Calu3 (cell line): ENCODE results near the gene ADNP. TPM values are rescaled to one million over a fixed set of nuclear protein-coding genes. Genes with fewer than 3 reads are reported as not detected.

Source experiments
- BruUV-seq: library from RNA; stranded (reverse); fragments of 400-500 nt; replicated peaks from 2 replicates; lab custom pipeline; 2021; lab: Mats Ljungman, UMichigan
- CTCF ChIA-PET: fragments of 300-600 bp; sonication (Branson Sonifier 250); formaldehyde crosslinking; loops from one replicate; lab custom pipeline; 2022; ENCODE audit warnings: antibody characterized with exemption; lab: Charles Lee
- DNase-seq: peaks from one replicate; pipeline ENCODE4 v3.0.0; 2022
- H3K27ac Mint-ChIP-seq: one replicate; pipeline ENCODE4 v1.8.0; 2022; ENCODE audit warnings: mixed read lengths; ENCODE audit not compliant: unreplicated experiment
- H3K27me3 Mint-ChIP-seq: one replicate; pipeline ENCODE4 v1.8.0; 2022; ENCODE audit warnings: mixed read lengths; ENCODE audit not compliant: unreplicated experiment
- H3K36me3 Mint-ChIP-seq: one replicate; pipeline ENCODE4 v1.8.0; 2022; ENCODE audit warnings: mild to moderate bottlenecking, moderate library complexity, mixed read lengths; ENCODE audit not compliant: insufficient read depth, unreplicated experiment
- H3K4me1 Mint-ChIP-seq: one replicate; pipeline ENCODE4 v1.8.0; 2022; ENCODE audit warnings: mild to moderate bottlenecking, low read depth, mixed read lengths; ENCODE audit not compliant: unreplicated experiment
- H3K4me3 Mint-ChIP-seq: one replicate; pipeline ENCODE4 v1.8.0; 2022; ENCODE audit warnings: mild to moderate bottlenecking, low read depth, moderate library complexity, mixed read lengths; ENCODE audit not compliant: unreplicated experiment
- H3K9me3 Mint-ChIP-seq: one replicate; pipeline ENCODE4 v1.8.0; 2022; ENCODE audit warnings: low read depth, mixed read lengths; ENCODE audit not compliant: unreplicated experiment
- intact Hi-C: fragments of 100-400 bp; cut with micrococcal nuclease; formaldehyde crosslinking; loops from one replicate; pipeline ENCODE4 v1.10.0; 2022; ENCODE audit not compliant: unreplicated experiment
- total RNA-seq: library from RNA; stranded (reverse); gene quantifications from 2 replicates; pipeline ENCODE4 v1.2.3, GENCODE V29; 2022
- TF ChIP-seq, protein P1 (sequence below): fragments of 200-600 bp; IDR thresholded peaks from one replicate; pipeline ENCODE4 v1.8.0; 2022; ENCODE audit warnings: antibody characterized with exemption; ENCODE audit not compliant: unreplicated experiment

ADNP gene
- total RNA-seq, 1 experiment from 2014 or later: 103 TPM

- Mint-ChIP-seq H3K4me3 (no peak overlapping the region), H3K9me3 (no peaks in the 10 kb centered on the region), H3K4me1 (no peaks in the 10 kb centered on the region), H3K27ac (no peak overlapping the region), H3K27me3 (no peaks in the 10 kb centered on the region), H3K36me3 (peaks cover 5% of the 10 kb centered on the region)
- intact Hi-C loops: no loop called here
- TF ChIP-seq, protein P1, sequence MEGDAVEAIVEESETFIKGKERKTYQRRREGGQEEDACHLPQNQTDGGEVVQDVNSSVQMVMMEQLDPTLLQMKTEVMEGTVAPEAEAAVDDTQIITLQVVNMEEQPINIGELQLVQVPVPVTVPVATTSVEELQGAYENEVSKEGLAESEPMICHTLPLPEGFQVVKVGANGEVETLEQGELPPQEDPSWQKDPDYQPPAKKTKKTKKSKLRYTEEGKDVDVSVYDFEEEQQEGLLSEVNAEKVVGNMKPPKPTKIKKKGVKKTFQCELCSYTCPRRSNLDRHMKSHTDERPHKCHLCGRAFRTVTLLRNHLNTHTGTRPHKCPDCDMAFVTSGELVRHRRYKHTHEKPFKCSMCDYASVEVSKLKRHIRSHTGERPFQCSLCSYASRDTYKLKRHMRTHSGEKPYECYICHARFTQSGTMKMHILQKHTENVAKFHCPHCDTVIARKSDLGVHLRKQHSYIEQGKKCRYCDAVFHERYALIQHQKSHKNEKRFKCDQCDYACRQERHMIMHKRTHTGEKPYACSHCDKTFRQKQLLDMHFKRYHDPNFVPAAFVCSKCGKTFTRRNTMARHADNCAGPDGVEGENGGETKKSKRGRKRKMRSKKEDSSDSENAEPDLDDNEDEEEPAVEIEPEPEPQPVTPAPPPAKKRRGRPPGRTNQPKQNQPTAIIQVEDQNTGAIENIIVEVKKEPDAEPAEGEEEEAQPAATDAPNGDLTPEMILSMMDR: no peak
- DNase-seq: no peak
- CTCF ChIA-PET: interaction anchor here (0.7 kb wide), 1 partner anchor 154 kb away, joined by 4 read pairs; no protein-coding TSS in a partner anchor
- BruUV-seq: no TSS peak
These were observed 51.3 kb downstream of the ADNP start for GRCh38 chr20:50879649-50880550.

GRCh38 chr20:50877232-50877743 lies 53.9 kb downstream of the ADNP start:
- Mint-ChIP-seq H3K9me3 (no peaks in the 10 kb centered on the region), H3K27me3 (no peaks in the 10 kb centered on the region), H3K4me1 (no peaks in the 10 kb centered on the region), H3K4me3 (no peak overlapping the region), H3K36me3 (peaks cover 5% of the 10 kb centered on the region), H3K27ac (no peak overlapping the region)
- TF ChIP-seq, protein P1: no peak
- CTCF ChIA-PET: no interaction called here
- intact Hi-C loops: no loop called here
- BruUV-seq: no TSS peak
- no peak for DNase-seq

DNA sequence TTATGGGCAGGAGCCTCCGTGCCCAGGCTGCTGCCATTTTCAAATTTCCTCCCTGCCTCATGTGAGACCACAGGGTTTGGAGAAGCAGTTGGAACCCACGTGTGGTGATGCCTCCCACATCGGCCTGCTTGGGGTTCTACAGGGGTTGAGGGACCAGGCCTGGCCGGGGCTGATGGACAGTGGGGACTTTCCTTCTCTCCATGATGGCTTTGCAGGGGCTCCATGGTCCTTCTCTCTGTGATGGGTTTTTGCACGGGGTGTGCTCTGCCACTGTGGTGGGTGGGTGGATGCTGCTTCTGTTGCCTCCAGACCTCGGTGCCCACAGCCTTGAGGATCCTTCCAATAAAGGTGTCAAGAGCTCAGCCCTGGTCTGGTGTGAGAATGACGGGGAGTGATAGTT lies 54.4 kb downstream of the ADNP start:
- no peaks in the 10 kb centered on the region for H3K9me3 Mint-ChIP-seq
- peaks cover 5% of the 10 kb centered on the region for H3K36me3 Mint-ChIP-seq
- no TSS peak for BruUV-seq
- H3K4me1 Mint-ChIP-seq: no peaks in the 10 kb centered on the region
- H3K27me3 Mint-ChIP-seq: no peaks in the 10 kb centered on the region
- H3K4me3 Mint-ChIP-seq: no peak overlapping the region
- intact Hi-C loops: no loop called here
- H3K27ac Mint-ChIP-seq: no peak overlapping the region
- TF ChIP-seq, protein P1: no peak
- CTCF ChIA-PET: no interaction called here
- DNase-seq: no peak

GRCh38 chr20:50876063-50876685 lies 55.1 kb downstream of the ADNP start:
- Mint-ChIP-seq H3K4me3 (no peak overlapping the region), H3K9me3 (no peaks in the 10 kb centered on the region), H3K27ac (no peak overlapping the region), H3K4me1 (no peaks in the 10 kb centered on the region), H3K27me3 (no peaks in the 10 kb centered on the region), H3K36me3 (peaks cover 5% of the 10 kb centered on the region)
- BruUV-seq: no TSS peak
- TF ChIP-seq, protein P1: no peak
- DNase-seq: no peak
- CTCF ChIA-PET: interaction anchor here (0.6 kb wide), 1 partner anchor 394 kb away, joined by 4 read pairs; no protein-coding TSS in a partner anchor
- intact Hi-C loops: no loop called here
